ENCODE data around the gene IRGQ. TPM values are rescaled to one million over a fixed set of nuclear protein-coding genes. Genes with fewer than 3 reads are reported as not detected.

Gene IRGQ
- total and polyA plus RNA-seq, 2 experiments from 2014 or later = 8.4 to 49.6 TPM

GRCh38 chr19:43551399-43552197, 44.3 kb downstream of the IRGQ start (continued):
- TF ChIP-seq ZNF462 (CRISPR knock-in tag; IDR thresholded peaks at IDR 0.05) (no peak), ZNF114 (CRISPR knock-in tag; IDR thresholded peaks at IDR 0.05) (no peak), ETS1 (IDR thresholded peaks at IDR 0.05) (no peak), REST (IDR thresholded peaks at IDR 0.05; ENCODE audit: unreplicated experiment) (no peak), STAT1 (IDR thresholded peaks at IDR 0.05; ENCODE audit: unreplicated experiment) (no peak), JUNB (IDR thresholded peaks at IDR 0.05; ENCODE audit: unreplicated experiment) (no peak), NANOG (IDR thresholded peaks at IDR 0.05; ENCODE audit: borderline replicate concordance) (no peak), CREB1 (CRISPR knock-in tag; IDR thresholded peaks at IDR 0.05; ENCODE audit: low read depth) (no peak)
